ENCODE measurements around the gene RFXANK.

GRCh38 chr19:19238126-19238894 is 46.3 kb downstream of the RFXANK start:
- TF ChIP-seq CTCF (IDR thresholded peaks at IDR 0.05; ENCODE audit: low read depth, low read length) (no peak), EZH2phosphoT487 (IDR thresholded peaks at IDR 0.05; ENCODE audit: low read depth) (no peak)

Measured in OCI-LY3 (cell line).